HG03039 (cell line): ENCODE measurements around the gene CACNA2D3.

ENCODE experiments used
- ATAC-seq: cut with Tn5 transposase; IDR thresholded peaks from one replicate; pipeline ENCODE4 v1.9.1; 2021; ENCODE audit warnings: mild to moderate bottlenecking, moderate library complexity; ENCODE audit not compliant: unreplicated experiment

The CACNA2D3 gene

DNA sequence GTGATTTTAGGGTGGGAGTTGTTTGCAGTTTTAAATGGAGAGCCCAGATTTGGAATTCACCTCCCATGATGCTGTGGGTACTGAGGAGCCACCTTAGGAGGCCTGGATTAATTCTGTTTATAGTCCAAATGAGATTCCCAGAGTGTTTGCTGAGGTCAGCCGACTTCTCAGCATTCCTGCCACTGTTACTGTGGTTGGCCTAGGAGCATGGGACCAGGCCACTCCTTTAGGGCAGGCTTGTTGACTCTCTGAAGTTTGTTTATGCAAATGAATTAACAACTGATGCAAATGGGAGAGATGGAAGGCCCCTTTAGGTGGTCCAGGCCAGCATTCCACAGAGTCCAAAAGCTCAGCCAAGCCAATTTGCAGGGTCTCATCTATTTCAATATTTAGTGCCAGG, 46.1 kb downstream of the CACNA2D3 start:
- ATAC-seq = no peak

- ATAC-seq = no peak
Observed at GRCh38 chr3:54169524-54169923, 47.2 kb downstream of the CACNA2D3 start.

DNA sequence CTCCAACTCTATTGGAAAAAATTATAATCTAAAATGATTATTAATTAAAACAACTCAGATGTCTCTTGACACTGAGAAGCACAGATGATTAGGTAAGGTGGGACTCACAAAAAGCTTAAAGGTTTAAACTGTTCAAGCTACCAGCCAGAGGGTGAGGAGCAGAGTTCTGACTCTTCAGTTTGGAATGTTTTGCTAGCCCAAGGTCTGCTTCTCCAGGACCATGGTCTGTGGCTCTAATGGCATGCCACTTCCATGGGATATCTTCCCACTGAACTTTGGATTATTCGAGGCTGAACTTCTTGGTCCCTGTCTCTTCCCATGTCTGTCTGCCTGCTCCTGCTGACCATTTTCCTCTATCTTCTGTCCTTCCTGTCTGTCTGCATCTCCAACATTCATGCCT, 49.2 kb downstream of the CACNA2D3 start:
- no peak for ATAC-seq

- ATAC-seq = no peak
Observed at GRCh38 chr3:54171951-54172350, 49.6 kb downstream of the CACNA2D3 start.

DNA sequence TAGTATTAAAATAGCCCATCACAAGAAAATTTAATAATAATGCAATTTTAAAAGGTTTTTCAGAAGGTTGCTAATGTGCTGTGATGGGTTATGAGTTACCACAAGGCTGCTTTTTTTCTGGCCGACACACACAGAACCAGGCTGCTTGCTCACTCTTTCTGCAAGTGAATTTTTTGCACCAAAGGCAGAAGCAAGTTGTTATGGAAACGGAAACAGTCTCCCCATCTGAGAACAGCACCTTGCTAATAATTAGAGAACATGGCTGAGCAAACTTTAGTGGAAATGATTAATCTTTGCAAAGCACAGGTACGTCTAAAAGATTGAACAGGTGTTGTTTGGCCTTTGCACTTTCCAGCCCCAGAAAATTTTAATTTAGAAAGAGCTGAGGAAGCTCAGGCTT, 51.0 kb downstream of the CACNA2D3 start:
- ATAC-seq = no peak

DNA sequence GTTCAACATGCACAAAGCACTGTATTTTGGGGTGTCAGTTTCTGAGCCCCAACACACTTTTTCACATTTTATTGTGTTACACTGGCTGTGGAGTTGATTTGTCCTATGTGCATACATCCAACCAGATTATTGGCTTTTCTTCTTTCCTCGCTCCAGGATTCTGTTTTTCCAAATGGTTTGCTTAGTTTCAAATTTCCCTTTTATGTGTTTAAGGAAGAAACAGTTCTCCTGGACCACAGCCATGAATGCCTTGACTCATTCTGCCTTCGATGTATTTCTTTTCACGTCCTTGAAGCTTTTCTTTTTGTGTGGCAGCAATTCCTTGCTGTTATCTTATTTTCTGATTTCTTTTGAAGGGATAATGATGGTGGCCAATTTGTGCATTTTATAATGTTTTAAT, 53.8 kb downstream of the CACNA2D3 start:
- ATAC-seq = no peak

DNA sequence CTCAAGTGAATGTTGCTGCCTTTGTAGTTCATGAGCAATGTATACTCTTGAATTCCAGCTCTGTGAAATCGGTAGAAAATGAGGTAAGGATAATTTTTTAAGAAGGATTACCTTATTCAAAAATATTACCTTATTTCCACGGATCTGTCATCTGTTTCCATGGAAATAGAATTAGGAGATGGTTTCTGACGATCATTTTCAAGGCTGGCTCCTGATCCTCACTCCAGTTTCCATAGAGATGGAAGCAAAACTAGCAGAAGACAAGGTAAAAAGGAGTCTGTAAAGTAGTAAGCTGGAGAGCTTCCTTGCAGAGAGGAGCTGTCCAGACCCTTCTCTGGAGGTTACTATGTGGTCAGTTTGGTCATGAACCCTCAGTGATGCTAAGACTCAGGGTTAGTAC, 55.5 kb downstream of the CACNA2D3 start:
- no peak for ATAC-seq

DNA sequence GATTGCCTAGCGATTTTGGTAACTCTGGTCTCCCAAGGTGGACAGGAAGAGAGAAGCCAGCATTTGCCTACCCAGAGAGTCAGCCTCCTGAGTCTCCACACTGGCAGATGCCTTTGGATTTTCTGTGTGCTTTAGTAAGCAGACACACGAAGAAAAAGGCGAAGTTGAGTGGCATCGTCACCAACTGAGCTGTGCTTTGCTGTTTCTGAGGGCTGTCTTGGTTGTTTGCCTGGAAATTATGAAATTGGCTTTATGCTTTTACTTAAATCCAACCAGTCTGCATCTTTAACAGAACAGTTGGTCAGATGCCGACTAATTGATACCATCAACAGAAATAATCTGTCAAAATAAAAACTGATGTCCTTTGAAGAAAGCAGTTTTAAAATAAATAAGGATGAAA, 56.0 kb downstream of the CACNA2D3 start:
- no peak for ATAC-seq

DNA sequence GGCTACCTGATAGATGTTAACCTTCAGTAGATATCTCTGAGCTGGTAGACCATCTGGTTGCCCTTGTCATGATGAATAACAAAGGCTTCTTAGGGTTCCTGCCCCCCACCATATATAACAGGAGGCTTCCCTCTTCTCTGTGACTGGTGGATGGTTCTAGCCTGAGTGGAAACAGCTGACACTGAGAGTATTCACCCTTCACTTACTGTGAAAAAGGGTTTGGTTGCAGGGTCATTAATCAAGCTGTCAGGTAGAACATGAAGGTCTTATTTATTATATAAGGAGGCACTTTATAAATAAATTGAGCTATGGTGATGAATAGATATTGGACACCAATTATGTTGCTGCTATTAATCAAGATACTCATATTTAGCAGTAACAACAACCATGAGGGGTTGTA, 58.6 kb downstream of the CACNA2D3 start:
- ATAC-seq = no peak

GRCh38 chr3:54182242-54182641, 59.9 kb downstream of the CACNA2D3 start:
- no peak for ATAC-seq

DNA sequence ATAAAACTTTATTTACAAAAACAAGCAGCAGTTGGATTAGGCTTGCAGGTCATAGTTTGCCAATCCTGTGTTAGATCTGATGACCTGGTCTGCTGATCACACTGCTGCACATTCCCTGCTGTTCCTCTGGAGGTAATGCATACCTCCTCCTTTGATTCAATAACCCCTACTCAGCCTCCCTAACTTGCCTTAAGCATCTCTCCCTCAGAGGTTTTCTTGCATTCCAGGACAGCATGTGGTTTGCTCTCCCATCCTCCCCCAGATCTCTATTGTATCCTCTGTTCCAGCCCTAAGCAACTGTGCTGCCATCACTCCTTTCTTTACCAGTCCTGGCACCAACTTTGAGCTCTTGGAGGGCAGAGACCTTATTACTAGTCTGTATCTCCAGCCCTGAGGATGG, 63.4 kb downstream of the CACNA2D3 start:
- no peak for ATAC-seq

GRCh38 chr3:54188176-54188791, 65.9 kb downstream of the CACNA2D3 start:
- ATAC-seq = no peak

GRCh38 chr3:54191220-54191619, 68.9 kb downstream of the CACNA2D3 start:
- ATAC-seq = no peak

GRCh38 chr3:54192026-54192425, 69.7 kb downstream of the CACNA2D3 start:
- no peak for ATAC-seq

- ATAC-seq = no peak
Observed at GRCh38 chr3:54193093-54193492, 70.7 kb downstream of the CACNA2D3 start.

DNA sequence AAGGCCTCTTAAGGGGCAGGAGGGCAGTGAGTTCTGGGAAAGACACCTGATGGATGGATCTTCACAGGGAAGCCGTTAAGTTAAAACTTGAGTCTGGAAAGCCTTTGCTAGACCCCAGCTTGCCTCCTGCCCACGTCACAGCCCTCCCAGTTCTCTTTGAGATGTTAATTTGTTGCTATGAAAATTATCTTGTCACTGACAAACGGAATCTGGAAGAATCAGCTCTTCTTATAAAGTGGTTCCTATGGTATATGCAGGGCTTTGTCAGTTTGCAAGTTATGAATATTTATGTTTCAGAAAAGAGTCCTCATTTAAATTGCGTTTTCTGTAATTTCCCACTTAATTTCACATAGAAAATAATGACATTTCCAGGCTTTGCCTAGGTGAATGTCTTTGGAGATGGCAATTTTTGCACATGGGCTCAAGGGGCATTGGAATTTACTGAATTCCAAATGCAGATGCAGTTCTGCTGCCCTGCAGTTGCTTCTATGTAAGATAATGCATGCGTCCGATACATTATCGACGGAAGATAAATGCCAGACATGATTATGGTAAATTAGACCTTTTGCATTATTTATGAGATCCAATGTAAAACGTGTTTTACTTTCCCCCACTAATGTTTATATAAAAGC, 74.1 kb downstream of the CACNA2D3 start:
- no peak for ATAC-seq

DNA sequence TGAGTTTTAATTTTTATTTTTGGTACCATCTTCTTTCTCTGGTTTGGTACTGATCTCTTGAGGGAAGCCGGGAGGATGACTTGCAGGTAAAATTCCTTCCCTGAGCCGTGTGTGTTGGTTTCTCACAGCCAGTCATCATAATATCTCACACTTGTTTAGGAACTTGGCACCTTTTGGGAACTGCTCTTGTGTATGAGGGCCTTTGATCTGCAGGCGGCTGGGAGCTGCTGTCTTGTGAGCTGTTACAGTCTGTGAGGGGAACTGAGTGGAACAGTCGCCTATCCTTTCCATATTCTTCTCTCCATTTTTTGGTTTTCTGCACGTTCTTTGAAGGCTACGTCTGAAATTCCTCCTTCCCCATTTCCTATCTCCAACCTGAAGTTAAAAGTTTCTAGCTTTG, 75.2 kb downstream of the CACNA2D3 start:
- ATAC-seq = no peak

- no peak for ATAC-seq
Observed at GRCh38 chr3:54198556-54198955, 76.2 kb downstream of the CACNA2D3 start.

- no peak for ATAC-seq
Observed at GRCh38 chr3:54202054-54202453, 79.7 kb downstream of the CACNA2D3 start.

GRCh38 chr3:54202651-54203248, 80.4 kb downstream of the CACNA2D3 start:
- no peak for ATAC-seq

GRCh38 chr3:54206874-54207273, 84.5 kb downstream of the CACNA2D3 start:
- ATAC-seq = no peak

- ATAC-seq = no peak
Observed at GRCh38 chr3:54211097-54211496, 88.7 kb downstream of the CACNA2D3 start.

GRCh38 chr3:54212723-54213122, 90.4 kb downstream of the CACNA2D3 start:
- no peak for ATAC-seq
